ENCODE measurements around the gene AP2A2. TPM values are rescaled to one million over a fixed set of nuclear protein-coding genes. Genes with fewer than 3 reads are reported as not detected.
A peak's percentile ranks its signal among the peaks of the same experiment; 100 is the strongest.

The AP2A2 gene
- total and polyA plus RNA-seq, 5 donors from 2014 or later: 6.2 to 85.9 (median 7.5) TPM

DNA sequence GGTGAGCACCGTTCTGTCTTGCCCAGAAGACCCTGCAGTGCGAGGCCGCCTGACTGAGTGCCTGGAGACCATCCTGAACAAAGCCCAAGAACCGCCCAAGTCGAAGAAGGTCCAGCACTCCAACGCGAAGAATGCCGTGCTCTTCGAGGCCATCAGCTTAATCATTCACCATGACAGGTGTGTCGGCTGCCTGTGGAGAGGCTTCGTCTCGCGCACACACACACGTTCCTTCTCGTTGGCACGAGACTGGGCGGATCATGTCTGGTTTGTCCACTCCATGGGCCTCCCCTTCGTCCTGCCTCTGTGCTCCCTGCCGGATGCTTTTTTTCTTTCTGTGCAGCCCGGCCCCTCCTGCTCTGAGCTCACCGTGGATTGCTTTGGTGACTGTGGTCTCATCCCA, 59.7 kb downstream of the AP2A2 start:
- Mint-ChIP-seq H3K36me3 (peaks cover 21% of the 10 kb centered on the region), H3K9me3 (no peaks in the 10 kb centered on the region), H3K27me3 (no peaks in the 10 kb centered on the region), H3K4me1 (peaks cover 0 to 2% (median under 1%) of the 10 kb centered on the region in 4 donors), H3K4me3 (no peak overlapping the region), H3K27ac (no peak overlapping the region)
- H3K27me3 ChIP-seq (ENCODE audit: control insufficient read depth, insufficient read depth, low read length): no peaks in the 10 kb centered on the region
- H3K9me3 ChIP-seq (ENCODE audit: control insufficient read depth in 2 of 2, low read length in 2 of 2): no peaks in the 10 kb centered on the region
- H3K36me3 ChIP-seq (ENCODE audit: control insufficient read depth, insufficient read depth, low read length): peaks cover 73% of the 10 kb centered on the region
- no peaks in the 10 kb centered on the region for H3K4me1 ChIP-seq (ENCODE audit: control insufficient read depth, insufficient read depth, low read length, poor library complexity, severe bottlenecking)
- DNase-seq (no peak), ATAC-seq (ENCODE audit: low read depth in 2 of 2) (no peak)
- no peak overlapping the region for H3K4me3 ChIP-seq (ENCODE audit: low read depth, low read length)
- H3K27ac ChIP-seq (ENCODE audit: insufficient read depth, low read length, poor library complexity, severe bottlenecking): no peak overlapping the region

GRCh38 chr11:985848-986247, 60.2 kb downstream of the AP2A2 start:
- H3K27ac Mint-ChIP-seq: no peak overlapping the region
- H3K4me1 ChIP-seq (ENCODE audit: control insufficient read depth, insufficient read depth, low read length, poor library complexity, severe bottlenecking): no peaks in the 10 kb centered on the region

DNA sequence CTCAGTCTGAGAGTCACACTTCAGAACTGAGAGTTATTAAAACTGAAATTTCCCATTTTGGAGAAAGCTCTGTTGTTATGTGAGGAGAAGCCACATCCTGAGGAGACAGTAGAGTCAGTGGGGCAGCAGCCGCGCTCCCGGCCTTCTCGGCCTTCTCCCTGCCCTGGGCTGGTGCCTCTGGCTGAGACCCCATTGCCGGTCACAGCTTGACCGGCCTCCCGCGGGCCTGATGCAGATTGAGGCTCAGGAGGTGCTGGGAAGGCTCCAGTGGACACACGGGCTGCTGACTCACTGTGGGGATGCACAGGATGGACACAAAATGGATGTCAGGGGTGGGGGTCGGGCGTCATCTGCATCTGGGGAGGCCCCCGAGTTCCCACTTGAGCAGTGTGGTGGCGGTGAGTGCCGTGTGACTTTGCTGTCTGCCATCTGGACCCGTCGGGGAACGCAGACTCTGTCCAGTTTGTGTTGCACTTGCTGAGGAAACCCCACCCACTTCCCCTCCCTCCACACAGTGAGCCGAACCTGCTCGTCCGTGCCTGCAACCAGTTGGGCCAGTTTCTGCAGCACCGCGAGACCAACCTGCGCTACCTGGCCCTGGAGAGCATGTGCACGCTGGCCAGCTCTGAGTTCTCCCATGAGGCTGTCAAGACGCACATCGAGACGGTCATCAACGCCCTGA, 60.7 kb downstream of the AP2A2 start:
- Mint-ChIP-seq H3K27me3 (no peaks in the 10 kb centered on the region), H3K27ac (no peak overlapping the region), H3K9me3 (peaks cover 0 to 1% (median 0%) of the 10 kb centered on the region in 7 donors), H3K36me3 (peaks cover 13% of the 10 kb centered on the region), H3K4me3 (no peak overlapping the region), H3K4me1 (peaks cover 0 to 2% (median under 1%) of the 10 kb centered on the region in 4 donors)
- no peak overlapping the region for H3K27ac ChIP-seq (ENCODE audit: insufficient read depth, low read length, poor library complexity, severe bottlenecking)
- ATAC-seq (ENCODE audit: low read depth in 2 of 2) (no peak), DNase-seq (no peak)
- no peaks in the 10 kb centered on the region for H3K9me3 ChIP-seq (ENCODE audit: control insufficient read depth in 2 of 2, low read length in 2 of 2)
- H3K27me3 ChIP-seq (ENCODE audit: control insufficient read depth, insufficient read depth, low read length): no peaks in the 10 kb centered on the region
- H3K4me3 ChIP-seq (ENCODE audit: low read depth, low read length): no peak overlapping the region
- H3K4me1 ChIP-seq (ENCODE audit: control insufficient read depth, insufficient read depth, low read length, poor library complexity, severe bottlenecking): no peaks in the 10 kb centered on the region
- peaks cover 68% of the 10 kb centered on the region for H3K36me3 ChIP-seq (ENCODE audit: control insufficient read depth, insufficient read depth, low read length)

More at GRCh38 chr11:985848-986247, 60.2 kb downstream of the AP2A2 start:
- no peaks in the 10 kb centered on the region for H3K27me3 Mint-ChIP-seq
- peaks cover 0 to 2% (median under 1%) of the 10 kb centered on the region in 4 donors for H3K4me1 Mint-ChIP-seq
- H3K27me3 ChIP-seq (ENCODE audit: control insufficient read depth, insufficient read depth, low read length): no peaks in the 10 kb centered on the region
- peaks cover 16% of the 10 kb centered on the region for H3K36me3 Mint-ChIP-seq
- H3K36me3 ChIP-seq (ENCODE audit: control insufficient read depth, insufficient read depth, low read length): peaks cover 71% of the 10 kb centered on the region
- H3K4me3 ChIP-seq (ENCODE audit: low read depth, low read length): no peak overlapping the region
- no peak for ATAC-seq (ENCODE audit: low read depth in 2 of 2)
- H3K9me3 ChIP-seq (ENCODE audit: control insufficient read depth in 2 of 2, low read length in 2 of 2): no peaks in the 10 kb centered on the region
- no peak for DNase-seq
- H3K27ac ChIP-seq (ENCODE audit: insufficient read depth, low read length, poor library complexity, severe bottlenecking): no peak overlapping the region
- no peak overlapping the region for H3K4me3 Mint-ChIP-seq
- no peaks in the 10 kb centered on the region for H3K9me3 Mint-ChIP-seq

GRCh38 chr11:986952-987305, 61.3 kb downstream of the AP2A2 start:
- DNase-seq (no peak), ATAC-seq (ENCODE audit: low read depth in 2 of 2) (no peak)
- Histone ChIP-seq H3K4me1 (ENCODE audit: control insufficient read depth, insufficient read depth, low read length, poor library complexity, severe bottlenecking) (no peaks in the 10 kb centered on the region), H3K4me3 (ENCODE audit: low read depth, low read length) (no peak overlapping the region), H3K9me3 (ENCODE audit: control insufficient read depth in 2 of 2, low read length in 2 of 2) (no peaks in the 10 kb centered on the region), H3K27me3 (ENCODE audit: control insufficient read depth, insufficient read depth, low read length) (no peaks in the 10 kb centered on the region), H3K36me3 (ENCODE audit: control insufficient read depth, insufficient read depth, low read length) (peaks cover 64% of the 10 kb centered on the region), H3K27ac (ENCODE audit: insufficient read depth, low read length, poor library complexity, severe bottlenecking) (no peak overlapping the region)
- Mint-ChIP-seq H3K9me3 (peaks cover 0 to 1% (median 0%) of the 10 kb centered on the region in 7 donors), H3K4me1 (peaks cover 0 to 2% (median under 1%) of the 10 kb centered on the region in 4 donors), H3K4me3 (no peak overlapping the region), H3K27ac (no peak overlapping the region), H3K27me3 (no peaks in the 10 kb centered on the region), H3K36me3 (peaks cover 13% of the 10 kb centered on the region)

- H3K9me3 ChIP-seq (ENCODE audit: control insufficient read depth in 2 of 2, low read length in 2 of 2): no peaks in the 10 kb centered on the region
- H3K4me1 ChIP-seq (ENCODE audit: control insufficient read depth, insufficient read depth, low read length, poor library complexity, severe bottlenecking): no peaks in the 10 kb centered on the region
- peaks cover 0 to 2% (median 0%) of the 10 kb centered on the region in 4 donors for H3K4me1 Mint-ChIP-seq
- H3K9me3 Mint-ChIP-seq: peaks cover 0 to 1% (median 0%) of the 10 kb centered on the region in 7 donors
- peaks cover 66% of the 10 kb centered on the region for H3K36me3 ChIP-seq (ENCODE audit: control insufficient read depth, insufficient read depth, low read length)
- no peak for DNase-seq
- no peak overlapping the region for H3K27ac ChIP-seq (ENCODE audit: insufficient read depth, low read length, poor library complexity, severe bottlenecking)
- H3K36me3 Mint-ChIP-seq: peaks cover 13% of the 10 kb centered on the region
- H3K27me3 Mint-ChIP-seq: no peaks in the 10 kb centered on the region
- H3K4me3 Mint-ChIP-seq: no peak overlapping the region
- ATAC-seq (ENCODE audit: low read depth in 2 of 2): no peak
- no peaks in the 10 kb centered on the region for H3K27me3 ChIP-seq (ENCODE audit: control insufficient read depth, insufficient read depth, low read length)
- no peak overlapping the region for H3K27ac Mint-ChIP-seq
- H3K4me3 ChIP-seq (ENCODE audit: low read depth, low read length): no peak overlapping the region
Observed at GRCh38 chr11:987671-988070, 62.0 kb downstream of the AP2A2 start.

DNA sequence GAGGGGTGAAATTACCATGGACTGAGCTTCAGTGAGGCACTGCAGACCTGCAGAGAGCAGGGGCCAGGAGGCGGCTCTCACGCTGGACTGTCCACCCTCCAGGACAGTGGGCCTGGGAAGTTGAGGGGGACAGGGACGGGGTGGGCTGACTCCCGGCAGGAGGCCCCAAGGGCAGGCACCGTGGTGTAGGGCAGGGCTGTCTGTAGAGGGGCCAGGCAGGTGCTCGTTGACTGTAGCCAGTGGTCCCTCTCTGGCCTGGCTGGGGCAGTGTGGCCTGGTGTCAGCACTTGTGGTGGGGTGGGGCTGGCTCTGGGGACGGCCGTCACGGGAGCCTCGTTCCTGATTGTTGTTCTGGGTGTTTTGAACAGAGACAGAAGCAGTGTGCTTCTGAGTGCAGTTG, 64.4 kb downstream of the AP2A2 start:
- Mint-ChIP-seq H3K36me3 (peaks cover 9% of the 10 kb centered on the region), H3K27me3 (no peaks in the 10 kb centered on the region), H3K4me1 (peaks cover 0 to 2% (median under 1%) of the 10 kb centered on the region in 4 donors), H3K4me3 (no peak overlapping the region), H3K9me3 (peaks cover 0 to 1% (median 0%) of the 10 kb centered on the region in 7 donors), H3K27ac (peak overlapping the region in 1 of 3 donors; percentile 25)
- Histone ChIP-seq H3K27me3 (ENCODE audit: control insufficient read depth, insufficient read depth, low read length) (no peaks in the 10 kb centered on the region), H3K4me3 (ENCODE audit: low read depth, low read length) (no peak overlapping the region), H3K27ac (ENCODE audit: insufficient read depth, low read length, poor library complexity, severe bottlenecking) (no peak overlapping the region), H3K4me1 (ENCODE audit: control insufficient read depth, insufficient read depth, low read length, poor library complexity, severe bottlenecking) (no peaks in the 10 kb centered on the region), H3K36me3 (ENCODE audit: control insufficient read depth, insufficient read depth, low read length) (peaks cover 69% of the 10 kb centered on the region), H3K9me3 (ENCODE audit: control insufficient read depth in 2 of 2, low read length in 2 of 2) (no peaks in the 10 kb centered on the region)
- ATAC-seq (ENCODE audit: low read depth in 2 of 2) (no peak), DNase-seq (no peak)

GRCh38 chr11:991034-991433, 65.4 kb downstream of the AP2A2 start:
- peak overlapping the region in 2 of 3 donors; percentile 38 to 83 for H3K27ac Mint-ChIP-seq
- no peak overlapping the region for H3K4me3 Mint-ChIP-seq
- peaks cover 0 to 6% (median under 1%) of the 10 kb centered on the region in 4 donors for H3K4me1 Mint-ChIP-seq
- H3K36me3 Mint-ChIP-seq: peaks cover 14% of the 10 kb centered on the region
- ATAC-seq (ENCODE audit: low read depth in 2 of 2) (no peak), DNase-seq (no peak)
- no peaks in the 10 kb centered on the region for H3K27me3 ChIP-seq (ENCODE audit: control insufficient read depth, insufficient read depth, low read length)
- H3K4me1 ChIP-seq (ENCODE audit: control insufficient read depth, insufficient read depth, low read length, poor library complexity, severe bottlenecking): no peaks in the 10 kb centered on the region
- H3K9me3 ChIP-seq (ENCODE audit: control insufficient read depth in 2 of 2, low read length in 2 of 2): no peaks in the 10 kb centered on the region
- peaks cover 0 to 4% (median 0%) of the 10 kb centered on the region in 7 donors for H3K9me3 Mint-ChIP-seq
- H3K27me3 Mint-ChIP-seq: no peaks in the 10 kb centered on the region
- no peak overlapping the region for H3K4me3 ChIP-seq (ENCODE audit: low read depth, low read length)
- peaks cover 65% of the 10 kb centered on the region for H3K36me3 ChIP-seq (ENCODE audit: control insufficient read depth, insufficient read depth, low read length)
- no peak overlapping the region for H3K27ac ChIP-seq (ENCODE audit: insufficient read depth, low read length, poor library complexity, severe bottlenecking)

- Mint-ChIP-seq H3K36me3 (peaks cover 12% of the 10 kb centered on the region), H3K9me3 (peaks cover 0 to 4% (median 0%) of the 10 kb centered on the region in 7 donors), H3K4me3 (no peak overlapping the region), H3K27ac (no peak overlapping the region), H3K27me3 (no peaks in the 10 kb centered on the region), H3K4me1 (peaks cover 0 to 12% (median 2%) of the 10 kb centered on the region in 4 donors)
- H3K4me1 ChIP-seq (ENCODE audit: control insufficient read depth, insufficient read depth, low read length, poor library complexity, severe bottlenecking): no peaks in the 10 kb centered on the region
- no peak overlapping the region for H3K27ac ChIP-seq (ENCODE audit: insufficient read depth, low read length, poor library complexity, severe bottlenecking)
- H3K36me3 ChIP-seq (ENCODE audit: control insufficient read depth, insufficient read depth, low read length): peaks cover 62% of the 10 kb centered on the region
- no peaks in the 10 kb centered on the region for H3K9me3 ChIP-seq (ENCODE audit: control insufficient read depth in 2 of 2, low read length in 2 of 2)
- no peaks in the 10 kb centered on the region for H3K27me3 ChIP-seq (ENCODE audit: control insufficient read depth, insufficient read depth, low read length)
- ATAC-seq (ENCODE audit: low read depth in 2 of 2): no peak
- no peak for DNase-seq
- H3K4me3 ChIP-seq (ENCODE audit: low read depth, low read length): no peak overlapping the region
Observed at GRCh38 chr11:991711-992307, 66.1 kb downstream of the AP2A2 start.
